Activated CD8-positive, alpha-beta memory T cell treated with anti-CD3 and anti-CD28 coated beads, Interleukin-2, amount 50 U/mL, for 1 hour (primary cell): ENCODE measurements around the gene KANSL1.

Source experiments
- DNase-seq: peaks from one replicate; pipeline ENCODE4 v3.0.0-alpha.2; 2020; ENCODE audit errors: extremely low read depth

Gene KANSL1

GRCh38 chr17:45982791-45983613 is 210.2 kb downstream of the KANSL1 start:
- DNase-seq, result no peak

GRCh38 chr17:45981306-45981705 is 211.9 kb downstream of the KANSL1 start:
- DNase-seq, result no peak

GRCh38 chr17:45980855-45981254 is 212.4 kb downstream of the KANSL1 start:
- DNase-seq, result no peak
